IPS-15b (cell line): Measurements from ENCODE around the gene MIX23.

ENCODE experiments used
- H3K27me3 ChIP-seq: one replicate; pipeline ENCODE4 v1.6.1; 2013; ENCODE audit warnings: low read length; ENCODE audit not compliant: control insufficient read depth, insufficient read depth
- H3K36me3 ChIP-seq: one replicate; pipeline ENCODE4 v1.6.1; 2013; ENCODE audit warnings: low read length; ENCODE audit not compliant: control insufficient read depth, insufficient read depth
- H3K4me1 ChIP-seq: one replicate; pipeline ENCODE4 v1.6.1; 2013; ENCODE audit warnings: mild to moderate bottlenecking, low read length; ENCODE audit not compliant: control insufficient read depth, insufficient read depth
- H3K4me3 ChIP-seq: one replicate; pipeline ENCODE4 v1.5.1; 2013; ENCODE audit warnings: low read depth, low read length
- H3K9ac ChIP-seq: one replicate; pipeline ENCODE4 v1.6.1; 2013; ENCODE audit warnings: low read depth, mild to moderate bottlenecking, low read length
- H3K9me3 ChIP-seq: one replicate; pipeline ENCODE4 v1.6.1; 2013; ENCODE audit warnings: mild to moderate bottlenecking, low read length; ENCODE audit not compliant: control insufficient read depth, insufficient read depth

Gene MIX23

GRCh38 chr3:122331886-122332285 lies 51.1 kb downstream of the MIX23 start:
- Histone ChIP-seq H3K9ac (no peak overlapping the region), H3K9me3 (no peaks in the 10 kb centered on the region), H3K36me3 (no peaks in the 10 kb centered on the region), H3K4me1 (no peaks in the 10 kb centered on the region), H3K27me3 (no peaks in the 10 kb centered on the region), H3K4me3 (no peak overlapping the region)

GRCh38 chr3:122325769-122326168 lies 57.3 kb downstream of the MIX23 start:
- H3K9me3 ChIP-seq, result no peaks in the 10 kb centered on the region
- H3K4me1 ChIP-seq, result no peaks in the 10 kb centered on the region
- no peaks in the 10 kb centered on the region for H3K27me3 ChIP-seq
- no peak overlapping the region for H3K9ac ChIP-seq
- no peak overlapping the region for H3K4me3 ChIP-seq
- H3K36me3 ChIP-seq, result no peaks in the 10 kb centered on the region

- H3K27me3 ChIP-seq, result no peaks in the 10 kb centered on the region
- no peak within 1 kb of the TSS for H3K9ac ChIP-seq
- no peaks in the 10 kb centered on the region for H3K36me3 ChIP-seq
- H3K4me3 ChIP-seq, result no peak within 1 kb of the TSS
- H3K9me3 ChIP-seq, result no peaks in the 10 kb centered on the region
- no peaks in the 10 kb centered on the region for H3K4me1 ChIP-seq
Observed at GRCh38 chr3:122324871-122325323, 58.1 kb downstream of the MIX23 start, which contains the start of gene CSTA. CSTA (plus strand) TSS chr3:122325248; CDS start chr3:122325293, 45 bp downstream.

- Histone ChIP-seq H3K9ac (no peak overlapping the region), H3K9me3 (no peaks in the 10 kb centered on the region), H3K36me3 (no peaks in the 10 kb centered on the region), H3K4me3 (no peak overlapping the region), H3K27me3 (no peaks in the 10 kb centered on the region), H3K4me1 (no peaks in the 10 kb centered on the region)
Observed at GRCh38 chr3:122322095-122323075, 60.6 kb downstream of the MIX23 start.

GRCh38 chr3:122318620-122319019 lies 64.4 kb downstream of the MIX23 start:
- H3K9ac ChIP-seq, result no peak overlapping the region
- H3K9me3 ChIP-seq, result no peaks in the 10 kb centered on the region
- no peak overlapping the region for H3K4me3 ChIP-seq
- no peaks in the 10 kb centered on the region for H3K36me3 ChIP-seq
- no peaks in the 10 kb centered on the region for H3K4me1 ChIP-seq
- no peaks in the 10 kb centered on the region for H3K27me3 ChIP-seq

DNA sequence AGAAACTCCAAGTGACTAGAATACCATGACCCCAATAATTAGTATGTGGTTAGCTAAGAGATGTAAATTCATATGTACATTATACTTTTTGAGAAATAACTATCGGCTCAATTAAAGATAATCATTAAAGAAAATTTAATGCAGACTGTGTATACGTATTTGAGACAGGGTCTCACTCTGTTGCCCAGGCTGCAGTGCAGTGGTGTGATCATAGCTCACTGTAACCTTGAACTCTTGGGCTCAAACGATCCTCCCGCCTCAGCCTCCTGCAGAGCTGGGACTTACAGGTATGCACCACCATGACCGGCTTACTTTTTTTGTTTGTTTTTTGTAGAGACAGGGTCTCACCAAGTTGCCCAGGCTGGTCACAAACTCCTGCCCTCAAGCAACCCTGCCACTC lies 66.7 kb downstream of the MIX23 start:
- Histone ChIP-seq H3K9me3 (no peaks in the 10 kb centered on the region), H3K4me1 (no peaks in the 10 kb centered on the region), H3K4me3 (no peak overlapping the region), H3K36me3 (no peaks in the 10 kb centered on the region), H3K9ac (no peak overlapping the region), H3K27me3 (no peaks in the 10 kb centered on the region)

DNA sequence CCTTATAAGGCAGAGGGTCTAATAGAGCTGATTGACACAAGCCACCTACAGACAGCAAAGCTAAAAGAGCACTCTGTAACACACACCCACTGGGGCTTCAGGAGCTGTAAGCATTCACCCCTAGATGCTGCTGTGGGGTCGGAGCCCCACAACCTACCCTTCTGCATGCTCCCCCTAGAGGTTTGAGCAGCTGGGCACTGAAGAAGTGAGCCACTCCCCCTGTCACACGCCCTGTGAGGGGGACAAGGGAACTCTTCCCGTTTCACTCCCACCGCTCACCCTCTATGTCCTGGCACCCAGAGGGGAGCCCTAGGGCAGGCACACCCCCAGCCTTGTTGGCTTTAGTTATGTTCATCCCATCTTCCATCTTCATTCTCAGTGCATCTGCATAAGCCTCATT lies 67.4 kb downstream of the MIX23 start:
- H3K27me3 ChIP-seq, result no peaks in the 10 kb centered on the region

GRCh38 chr3:122314228-122314876 lies 68.7 kb downstream of the MIX23 start:
- no peak overlapping the region for H3K4me3 ChIP-seq
- H3K9me3 ChIP-seq, result no peaks in the 10 kb centered on the region
- no peak overlapping the region for H3K9ac ChIP-seq
- no peaks in the 10 kb centered on the region for H3K27me3 ChIP-seq
- H3K4me1 ChIP-seq, result no peaks in the 10 kb centered on the region
- H3K36me3 ChIP-seq, result no peaks in the 10 kb centered on the region

More for the DNA sequence above, 67.4 kb downstream of the MIX23 start:
- H3K36me3 ChIP-seq, result no peaks in the 10 kb centered on the region
- no peaks in the 10 kb centered on the region for H3K9me3 ChIP-seq
- H3K4me1 ChIP-seq, result no peaks in the 10 kb centered on the region
- H3K4me3 ChIP-seq, result peak overlapping the region; percentile 34
- peak overlapping the region; percentile 32 for H3K9ac ChIP-seq

DNA sequence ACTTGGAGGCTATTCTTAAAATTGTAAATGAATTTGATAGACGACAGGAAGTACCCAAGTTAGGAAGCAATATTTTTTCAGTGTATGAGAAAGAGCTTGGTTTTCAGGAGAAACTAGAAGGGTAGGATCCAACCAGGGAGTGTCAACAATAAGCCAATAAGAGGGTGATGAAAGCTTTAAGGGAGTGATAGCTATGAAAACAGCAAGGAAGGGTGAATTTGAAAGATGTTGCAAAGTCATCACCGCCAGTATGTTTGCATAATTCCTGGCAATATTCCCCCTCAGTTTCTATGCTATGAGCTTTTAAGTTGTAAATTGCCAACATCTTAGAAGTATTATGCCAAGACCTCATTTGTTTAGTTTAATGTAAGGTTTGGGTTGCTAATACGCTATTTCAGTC lies 69.8 kb downstream of the MIX23 start:
- Histone ChIP-seq H3K36me3 (no peaks in the 10 kb centered on the region), H3K9me3 (no peaks in the 10 kb centered on the region)

GRCh38 chr3:122312826-122313225 lies 70.2 kb downstream of the MIX23 start:
- H3K36me3 ChIP-seq, result no peaks in the 10 kb centered on the region
- no peak overlapping the region for H3K9ac ChIP-seq
- no peaks in the 10 kb centered on the region for H3K4me1 ChIP-seq
- no peaks in the 10 kb centered on the region for H3K27me3 ChIP-seq
- H3K9me3 ChIP-seq, result no peaks in the 10 kb centered on the region
- H3K4me3 ChIP-seq, result no peak overlapping the region

More for the DNA sequence above, 69.8 kb downstream of the MIX23 start:
- Histone ChIP-seq H3K9ac (no peak overlapping the region), H3K27me3 (no peaks in the 10 kb centered on the region), H3K4me3 (no peak overlapping the region), H3K4me1 (no peaks in the 10 kb centered on the region)

DNA sequence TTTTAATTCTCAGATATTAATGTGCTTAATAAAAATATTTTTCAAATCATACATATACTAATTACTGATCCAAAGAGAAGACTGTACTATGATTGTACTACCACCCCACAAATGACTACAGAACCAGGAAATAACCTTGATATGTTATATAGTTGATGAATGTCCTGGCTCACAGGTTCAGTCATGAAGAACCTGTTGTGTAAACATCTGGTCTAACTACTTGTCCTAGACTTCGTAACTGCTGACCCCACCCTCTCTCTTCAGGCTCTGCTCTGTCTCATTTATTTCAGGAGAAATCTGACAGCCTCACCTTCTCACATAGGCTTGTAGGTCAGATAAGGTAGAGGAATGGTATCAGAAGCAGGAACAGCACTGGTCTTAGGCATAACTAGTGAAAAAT lies 72.7 kb downstream of the MIX23 start:
- H3K4me1 ChIP-seq, result no peaks in the 10 kb centered on the region

More for the DNA sequence above, 72.7 kb downstream of the MIX23 start:
- Histone ChIP-seq H3K36me3 (no peaks in the 10 kb centered on the region), H3K9ac (no peak overlapping the region), H3K27me3 (no peaks in the 10 kb centered on the region), H3K4me3 (no peak overlapping the region), H3K9me3 (no peaks in the 10 kb centered on the region)
